ENCODE results near the gene KLHDC10. TPM values are rescaled to one million over a fixed set of nuclear protein-coding genes. Genes with fewer than 3 reads are reported as not detected.

The KLHDC10 gene
- total RNA-seq, 1 donor from 2014 or later: 35.3 TPM

DNA sequence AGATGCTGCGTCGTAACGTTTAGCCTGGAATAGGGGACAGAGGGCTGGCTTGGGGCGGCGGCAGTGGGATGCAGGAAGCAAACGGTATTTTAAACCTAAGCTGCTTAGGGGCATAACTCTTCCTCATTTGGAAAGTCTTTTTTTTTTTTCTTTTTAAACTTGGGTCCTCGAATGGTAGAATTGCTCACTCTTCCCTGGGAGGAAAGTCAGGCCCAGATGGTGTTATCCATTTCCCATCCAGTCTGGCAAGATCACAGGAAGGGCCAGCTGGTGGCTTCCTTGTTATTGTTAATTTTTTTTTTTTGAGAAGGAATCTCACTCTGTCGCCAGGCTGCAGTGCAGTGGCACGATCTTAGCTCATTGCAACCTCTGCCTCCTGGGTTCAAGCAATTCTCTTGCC is 78.2 kb downstream of the KLHDC10 start:
- Mint-ChIP-seq H3K27me3 (ENCODE audit: unreplicated experiment) (no peaks in the 10 kb centered on the region), H3K4me1 (ENCODE audit: unreplicated experiment) (peaks cover 12% of the 10 kb centered on the region), H3K9me3 (ENCODE audit: unreplicated experiment) (no peaks in the 10 kb centered on the region), H3K27ac (ENCODE audit: unreplicated experiment) (no peak overlapping the region), H3K4me3 (ENCODE audit: unreplicated experiment) (no peak overlapping the region), H3K36me3 (ENCODE audit: unreplicated experiment) (no peaks in the 10 kb centered on the region)
- TF ChIP-seq CTCF (IDR thresholded peaks at IDR 0.05): no peak
- peak; percentile 48 for DNase-seq (ENCODE audit: extremely low spot score, unreplicated experiment)

DNA sequence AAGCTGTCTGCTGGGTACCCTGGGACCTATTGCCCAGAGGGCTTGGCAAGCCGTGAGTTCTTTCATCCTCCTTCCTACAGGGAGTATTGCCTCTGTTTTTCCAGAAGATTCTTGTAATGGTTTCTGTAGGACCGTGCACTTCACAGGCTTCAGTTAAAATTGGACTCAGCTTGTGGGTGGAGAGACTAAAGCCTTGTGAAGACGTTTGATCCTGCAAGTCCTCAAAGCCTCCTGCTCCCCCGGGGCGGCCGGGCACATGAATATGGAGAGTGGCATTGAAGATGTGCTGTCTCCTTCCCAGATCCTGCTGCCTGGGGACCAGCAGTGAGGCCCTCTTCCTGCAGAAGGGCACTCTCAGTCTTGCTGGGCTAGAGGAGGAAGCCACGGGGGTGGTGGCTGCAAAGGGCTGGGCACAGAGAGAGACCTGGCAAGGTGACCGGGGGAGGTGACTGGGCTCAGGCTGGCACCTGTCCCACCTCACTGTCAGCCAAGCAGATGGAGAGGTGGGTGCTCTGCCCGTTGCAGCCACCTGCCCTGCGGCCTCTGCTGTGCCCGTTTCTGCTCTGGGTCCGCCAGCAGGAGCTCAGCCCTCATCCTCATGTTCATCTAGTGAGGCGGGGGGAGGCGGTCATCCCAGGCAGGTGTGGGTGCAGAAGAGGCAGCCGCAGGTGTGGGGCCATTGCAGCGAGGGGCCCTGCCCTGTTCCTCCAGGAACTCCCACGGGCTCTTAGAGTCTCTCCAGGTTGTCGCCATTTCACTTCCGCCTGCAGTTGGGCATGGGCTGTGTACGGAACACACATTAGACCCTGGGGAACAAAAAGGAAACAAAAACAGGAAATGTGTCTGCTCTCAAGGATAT is 79.2 kb downstream of the KLHDC10 start:
- Mint-ChIP-seq H3K4me3 (ENCODE audit: unreplicated experiment) (no peak overlapping the region), H3K4me1 (ENCODE audit: unreplicated experiment) (peaks cover 9% of the 10 kb centered on the region), H3K9me3 (ENCODE audit: unreplicated experiment) (no peaks in the 10 kb centered on the region), H3K27me3 (ENCODE audit: unreplicated experiment) (no peaks in the 10 kb centered on the region), H3K36me3 (ENCODE audit: unreplicated experiment) (no peaks in the 10 kb centered on the region), H3K27ac (ENCODE audit: unreplicated experiment) (no peak overlapping the region)
- DNase-seq (ENCODE audit: extremely low spot score, unreplicated experiment): peak; percentile 73
- TF ChIP-seq CTCF (IDR thresholded peaks at IDR 0.05): no peak

- DNase-seq (ENCODE audit: extremely low spot score, unreplicated experiment): peak; percentile 59
- peaks cover 2% of the 10 kb centered on the region for H3K36me3 Mint-ChIP-seq (ENCODE audit: unreplicated experiment)
- H3K4me1 Mint-ChIP-seq (ENCODE audit: unreplicated experiment): peaks cover 6% of the 10 kb centered on the region
- H3K9me3 Mint-ChIP-seq (ENCODE audit: unreplicated experiment): no peaks in the 10 kb centered on the region
- no peak overlapping the region for H3K4me3 Mint-ChIP-seq (ENCODE audit: unreplicated experiment)
- TF ChIP-seq CTCF (IDR thresholded peaks at IDR 0.05): no peak
- no peaks in the 10 kb centered on the region for H3K27me3 Mint-ChIP-seq (ENCODE audit: unreplicated experiment)
- H3K27ac Mint-ChIP-seq (ENCODE audit: unreplicated experiment): no peak overlapping the region
Measured at GRCh38 chr7:130150587-130150986, 80.3 kb downstream of the KLHDC10 start.

DNA sequence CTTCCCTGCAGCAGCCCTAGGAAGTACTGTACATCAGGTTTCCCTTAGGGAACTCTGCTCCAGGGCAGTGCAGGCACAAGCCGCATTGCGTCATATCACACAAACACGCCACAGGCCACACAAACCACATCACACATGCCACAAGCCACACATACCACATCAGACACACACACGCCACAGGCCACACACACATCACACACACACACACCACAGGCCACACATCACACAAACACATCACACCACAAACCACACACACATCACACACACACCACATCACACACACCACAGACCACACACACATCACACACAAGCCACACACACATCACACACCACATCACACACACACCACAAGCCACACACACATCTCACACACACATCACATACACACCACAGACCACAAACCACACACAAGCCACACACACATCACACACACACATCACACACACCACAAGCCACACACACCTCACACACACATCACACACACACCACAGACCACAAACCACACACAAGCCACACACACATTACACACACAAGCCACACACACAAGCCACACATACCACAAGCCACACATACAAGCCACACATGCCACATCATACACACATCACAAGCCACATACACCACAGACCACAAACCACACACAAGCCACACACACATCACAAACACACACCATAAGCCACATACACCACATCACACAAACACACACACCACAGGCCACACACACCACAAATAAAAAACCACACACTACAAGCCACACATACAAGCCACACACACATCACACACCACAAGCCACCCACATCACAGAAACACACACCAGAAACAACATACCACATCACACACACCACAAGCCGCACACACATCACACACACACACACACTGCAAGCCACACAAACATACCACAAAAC is 81.5 kb downstream of the KLHDC10 start:
- DNase-seq (ENCODE audit: extremely low spot score, unreplicated experiment): peak; percentile 7

More for the DNA sequence above, 81.5 kb downstream of the KLHDC10 start:
- peaks cover 2% of the 10 kb centered on the region for H3K36me3 Mint-ChIP-seq (ENCODE audit: unreplicated experiment)
- no peaks in the 10 kb centered on the region for H3K9me3 Mint-ChIP-seq (ENCODE audit: unreplicated experiment)
- TF ChIP-seq CTCF (IDR thresholded peaks at IDR 0.05): no peak
- no peak overlapping the region for H3K4me3 Mint-ChIP-seq (ENCODE audit: unreplicated experiment)
- H3K27ac Mint-ChIP-seq (ENCODE audit: unreplicated experiment): no peak overlapping the region
- H3K27me3 Mint-ChIP-seq (ENCODE audit: unreplicated experiment): no peaks in the 10 kb centered on the region
- peaks cover 4% of the 10 kb centered on the region for H3K4me1 Mint-ChIP-seq (ENCODE audit: unreplicated experiment)
